ENCODE results near the gene COL15A1.

GRCh38 chr9:99029083-99029645 lies 85.5 kb downstream of the COL15A1 start:
- TF ChIP-seq CTCF (IDR thresholded peaks at IDR 0.05) (no peak), ZFX (IDR thresholded peaks at IDR 0.05; ENCODE audit: borderline replicate concordance) (no peak)
